ENCODE measurements around the gene ST6GAL1. TPM values are rescaled to one million over a fixed set of nuclear protein-coding genes. Genes with fewer than 3 reads are reported as not detected.
A peak's percentile ranks its signal among the peaks of the same experiment; 100 is the strongest.

ST6GAL1 gene
- total RNA-seq, 1 donor from 2014 or later, result 68.2 TPM

DNA sequence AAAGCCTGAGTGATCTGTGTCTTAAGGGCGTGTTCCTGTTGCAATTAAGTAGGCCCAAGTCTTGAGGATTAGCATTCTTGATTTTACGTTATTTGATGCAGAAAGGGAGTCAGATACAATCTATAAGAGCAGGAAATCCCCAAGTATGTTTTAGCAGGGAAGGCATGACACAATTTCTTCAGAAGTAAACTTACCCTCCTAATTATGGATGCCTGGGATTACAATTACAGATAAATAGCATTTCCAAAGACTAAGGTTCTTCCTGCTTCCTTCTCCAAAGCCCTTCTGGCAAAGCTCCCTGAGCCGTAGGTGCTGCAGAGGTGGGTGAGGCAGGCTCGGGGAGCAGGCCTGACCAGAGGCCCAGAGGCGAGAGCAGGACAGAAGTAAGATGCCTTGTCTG lies 34.9 kb upstream of the ST6GAL1 start:
- H3K4me3 Mint-ChIP-seq (ENCODE audit: unreplicated experiment), result no peak overlapping the region
- H3K9me3 Mint-ChIP-seq (ENCODE audit: unreplicated experiment), result no peaks in the 10 kb centered on the region
- H3K27me3 Mint-ChIP-seq (ENCODE audit: unreplicated experiment), result no peaks in the 10 kb centered on the region
- TF ChIP-seq, protein P1, sequence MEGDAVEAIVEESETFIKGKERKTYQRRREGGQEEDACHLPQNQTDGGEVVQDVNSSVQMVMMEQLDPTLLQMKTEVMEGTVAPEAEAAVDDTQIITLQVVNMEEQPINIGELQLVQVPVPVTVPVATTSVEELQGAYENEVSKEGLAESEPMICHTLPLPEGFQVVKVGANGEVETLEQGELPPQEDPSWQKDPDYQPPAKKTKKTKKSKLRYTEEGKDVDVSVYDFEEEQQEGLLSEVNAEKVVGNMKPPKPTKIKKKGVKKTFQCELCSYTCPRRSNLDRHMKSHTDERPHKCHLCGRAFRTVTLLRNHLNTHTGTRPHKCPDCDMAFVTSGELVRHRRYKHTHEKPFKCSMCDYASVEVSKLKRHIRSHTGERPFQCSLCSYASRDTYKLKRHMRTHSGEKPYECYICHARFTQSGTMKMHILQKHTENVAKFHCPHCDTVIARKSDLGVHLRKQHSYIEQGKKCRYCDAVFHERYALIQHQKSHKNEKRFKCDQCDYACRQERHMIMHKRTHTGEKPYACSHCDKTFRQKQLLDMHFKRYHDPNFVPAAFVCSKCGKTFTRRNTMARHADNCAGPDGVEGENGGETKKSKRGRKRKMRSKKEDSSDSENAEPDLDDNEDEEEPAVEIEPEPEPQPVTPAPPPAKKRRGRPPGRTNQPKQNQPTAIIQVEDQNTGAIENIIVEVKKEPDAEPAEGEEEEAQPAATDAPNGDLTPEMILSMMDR (IDR thresholded peaks at IDR 0.05), result no peak
- H3K36me3 Mint-ChIP-seq (ENCODE audit: unreplicated experiment), result no peaks in the 10 kb centered on the region
- H3K4me1 Mint-ChIP-seq (ENCODE audit: unreplicated experiment), result no peaks in the 10 kb centered on the region
- no peak for DNase-seq (ENCODE audit: extremely low spot score, unreplicated experiment)
- H3K27ac Mint-ChIP-seq (ENCODE audit: unreplicated experiment), result no peak overlapping the region

DNA sequence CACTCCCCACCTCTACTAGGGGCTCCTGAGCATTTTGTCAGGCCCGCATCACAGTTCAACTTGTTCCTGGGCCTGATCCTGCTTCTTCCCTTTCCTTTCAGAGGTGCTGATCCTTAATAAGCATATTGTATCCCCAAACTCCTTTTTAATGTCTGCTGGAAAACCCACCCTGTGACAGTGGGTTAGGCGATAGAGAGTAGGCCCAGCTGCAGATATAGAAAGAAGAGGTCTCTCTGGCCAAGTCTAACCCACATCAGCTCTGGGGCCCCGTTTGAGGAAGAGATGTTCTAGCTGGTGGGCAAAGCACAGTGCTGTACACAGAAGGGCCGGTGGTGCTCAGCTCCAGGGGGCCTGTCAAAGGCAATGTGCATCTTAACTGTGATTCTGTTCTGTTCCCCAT lies 34.3 kb upstream of the ST6GAL1 start:
- Mint-ChIP-seq H3K27me3 (ENCODE audit: unreplicated experiment) (no peaks in the 10 kb centered on the region), H3K36me3 (ENCODE audit: unreplicated experiment) (no peaks in the 10 kb centered on the region), H3K27ac (ENCODE audit: unreplicated experiment) (no peak overlapping the region), H3K4me3 (ENCODE audit: unreplicated experiment) (no peak overlapping the region), H3K4me1 (ENCODE audit: unreplicated experiment) (peaks cover 5% of the 10 kb centered on the region), H3K9me3 (ENCODE audit: unreplicated experiment) (no peaks in the 10 kb centered on the region)
- TF ChIP-seq, protein P1 (IDR thresholded peaks at IDR 0.05), result no peak
- no peak for DNase-seq (ENCODE audit: extremely low spot score, unreplicated experiment)

DNA sequence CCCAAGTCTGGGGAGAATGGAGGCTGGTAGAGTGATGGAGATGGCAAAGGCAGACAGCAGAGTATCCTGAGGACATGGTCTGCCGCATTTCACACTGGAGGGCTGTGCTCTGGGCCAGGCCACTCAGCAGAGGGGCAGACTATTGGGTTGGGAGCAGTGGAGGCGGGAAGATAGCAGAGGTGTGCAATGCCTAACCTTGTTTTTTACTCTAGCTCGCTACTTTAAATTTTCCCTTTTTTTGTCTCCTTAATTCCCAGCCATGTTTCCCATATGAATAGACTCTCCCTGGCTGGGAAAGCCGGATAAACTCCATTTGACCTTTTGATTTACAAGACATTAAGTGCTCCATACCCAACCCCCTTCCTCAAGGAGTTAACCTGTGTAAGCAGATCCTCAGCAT lies 33.5 kb upstream of the ST6GAL1 start:
- H3K27me3 Mint-ChIP-seq (ENCODE audit: unreplicated experiment), result no peaks in the 10 kb centered on the region
- TF ChIP-seq, protein P1 (IDR thresholded peaks at IDR 0.05), result no peak
- H3K9me3 Mint-ChIP-seq (ENCODE audit: unreplicated experiment), result no peaks in the 10 kb centered on the region
- no peak overlapping the region for H3K27ac Mint-ChIP-seq (ENCODE audit: unreplicated experiment)
- no peak overlapping the region for H3K4me3 Mint-ChIP-seq (ENCODE audit: unreplicated experiment)
- H3K4me1 Mint-ChIP-seq (ENCODE audit: unreplicated experiment), result peaks cover 10% of the 10 kb centered on the region
- DNase-seq (ENCODE audit: extremely low spot score, unreplicated experiment), result no peak
- no peaks in the 10 kb centered on the region for H3K36me3 Mint-ChIP-seq (ENCODE audit: unreplicated experiment)

- H3K27me3 Mint-ChIP-seq (ENCODE audit: unreplicated experiment), result peaks cover 6% of the 10 kb centered on the region
- DNase-seq (ENCODE audit: extremely low spot score, unreplicated experiment), result no peak
These were observed 29.1 kb upstream of the ST6GAL1 start for GRCh38 chr3:186901135-186901734.

DNA sequence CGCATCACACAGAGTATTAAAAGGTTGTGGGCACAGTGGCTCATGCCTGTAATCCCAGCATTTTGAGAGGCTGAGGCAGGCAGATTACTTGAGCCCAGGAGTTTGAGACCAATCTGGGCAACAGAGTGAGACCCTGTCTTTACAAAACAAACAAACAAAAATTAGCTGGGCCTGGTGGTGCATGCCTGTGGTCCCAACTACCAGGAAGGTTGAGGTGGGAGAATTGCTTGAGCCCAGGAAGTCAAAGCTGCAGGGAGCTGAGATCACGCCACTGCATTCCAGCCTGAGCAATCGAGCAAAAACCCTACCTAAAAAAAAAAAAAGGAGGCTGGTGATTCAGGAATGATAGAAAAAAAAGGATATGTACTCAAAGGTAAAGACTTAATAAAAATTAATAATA lies 28.2 kb upstream of the ST6GAL1 start:
- Mint-ChIP-seq H3K27me3 (ENCODE audit: unreplicated experiment) (peaks cover 10% of the 10 kb centered on the region), H3K27ac (ENCODE audit: unreplicated experiment) (peak overlapping the region; percentile 50), H3K36me3 (ENCODE audit: unreplicated experiment) (peaks cover 2% of the 10 kb centered on the region), H3K4me3 (ENCODE audit: unreplicated experiment) (no peak overlapping the region), H3K9me3 (ENCODE audit: unreplicated experiment) (peaks cover 5% of the 10 kb centered on the region), H3K4me1 (ENCODE audit: unreplicated experiment) (peaks cover 14% of the 10 kb centered on the region)
- TF ChIP-seq, protein P1 (IDR thresholded peaks at IDR 0.05), result no peak
- no peak for DNase-seq (ENCODE audit: extremely low spot score, unreplicated experiment)

More at GRCh38 chr3:186901135-186901734, 29.1 kb upstream of the ST6GAL1 start:
- peak overlapping the region; percentile 61 for H3K27ac Mint-ChIP-seq (ENCODE audit: unreplicated experiment)
- TF ChIP-seq, protein P1 (IDR thresholded peaks at IDR 0.05), result no peak
- H3K36me3 Mint-ChIP-seq (ENCODE audit: unreplicated experiment), result no peaks in the 10 kb centered on the region
- peaks cover 5% of the 10 kb centered on the region for H3K9me3 Mint-ChIP-seq (ENCODE audit: unreplicated experiment)
- H3K4me3 Mint-ChIP-seq (ENCODE audit: unreplicated experiment), result no peak overlapping the region
- H3K4me1 Mint-ChIP-seq (ENCODE audit: unreplicated experiment), result peaks cover 14% of the 10 kb centered on the region
